GM12864 (cell line): ENCODE results near the gene RBBP8NL.

ENCODE experiments used
- DNase-seq: peaks from one replicate; pipeline ENCODE4 v3.0.0-alpha.2; 2011; ENCODE audit warnings: low read depth
- H3K4me3 ChIP-seq: 2 replicates; pipeline ENCODE4 v1.5.1; 2011; ENCODE audit warnings: mild to moderate bottlenecking, low read depth, low read length, control low read depth
- CTCF ChIP-seq: IDR thresholded peaks from 2 replicates; pipeline ENCODE4 v1.5.1; 2011; ENCODE audit warnings: low read depth, mild to moderate bottlenecking, moderate library complexity, low read length, control low read depth, inconsistent platforms; ENCODE audit errors: missing control alignments

Gene RBBP8NL

GRCh38 chr20:62400541-62400940, 26.8 kb downstream of the RBBP8NL start:
- TF ChIP-seq CTCF: no peak
- no peak overlapping the region for H3K4me3 ChIP-seq
- no peak for DNase-seq

DNA sequence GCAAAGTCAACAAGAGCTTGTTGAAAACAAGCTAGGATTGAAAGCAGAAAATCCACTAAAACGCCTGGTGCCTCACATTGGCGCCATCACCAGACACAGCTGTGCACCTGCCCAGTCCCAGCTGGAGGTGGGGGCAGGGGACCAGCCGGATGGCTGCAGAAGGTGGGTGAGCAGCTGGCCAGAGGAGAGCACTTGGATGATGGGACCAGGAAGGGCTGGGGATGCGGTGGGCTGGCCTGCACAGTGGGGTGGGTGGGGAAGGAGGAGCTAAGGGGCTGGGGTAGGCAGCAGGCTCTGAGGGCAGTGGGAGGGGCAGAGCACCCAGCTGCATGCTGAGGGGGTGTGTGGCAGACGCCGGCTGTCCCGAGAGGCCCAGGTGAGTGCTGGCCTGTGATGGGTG, 27.3 kb downstream of the RBBP8NL start:
- no peak overlapping the region for H3K4me3 ChIP-seq

GRCh38 chr20:62398120-62398821, 29.1 kb downstream of the RBBP8NL start:
- TF ChIP-seq CTCF: no peak
- H3K4me3 ChIP-seq: no peak overlapping the region
- no peak for DNase-seq

More for the DNA sequence above, 27.3 kb downstream of the RBBP8NL start:
- no peak for DNase-seq
- TF ChIP-seq CTCF: no peak

DNA sequence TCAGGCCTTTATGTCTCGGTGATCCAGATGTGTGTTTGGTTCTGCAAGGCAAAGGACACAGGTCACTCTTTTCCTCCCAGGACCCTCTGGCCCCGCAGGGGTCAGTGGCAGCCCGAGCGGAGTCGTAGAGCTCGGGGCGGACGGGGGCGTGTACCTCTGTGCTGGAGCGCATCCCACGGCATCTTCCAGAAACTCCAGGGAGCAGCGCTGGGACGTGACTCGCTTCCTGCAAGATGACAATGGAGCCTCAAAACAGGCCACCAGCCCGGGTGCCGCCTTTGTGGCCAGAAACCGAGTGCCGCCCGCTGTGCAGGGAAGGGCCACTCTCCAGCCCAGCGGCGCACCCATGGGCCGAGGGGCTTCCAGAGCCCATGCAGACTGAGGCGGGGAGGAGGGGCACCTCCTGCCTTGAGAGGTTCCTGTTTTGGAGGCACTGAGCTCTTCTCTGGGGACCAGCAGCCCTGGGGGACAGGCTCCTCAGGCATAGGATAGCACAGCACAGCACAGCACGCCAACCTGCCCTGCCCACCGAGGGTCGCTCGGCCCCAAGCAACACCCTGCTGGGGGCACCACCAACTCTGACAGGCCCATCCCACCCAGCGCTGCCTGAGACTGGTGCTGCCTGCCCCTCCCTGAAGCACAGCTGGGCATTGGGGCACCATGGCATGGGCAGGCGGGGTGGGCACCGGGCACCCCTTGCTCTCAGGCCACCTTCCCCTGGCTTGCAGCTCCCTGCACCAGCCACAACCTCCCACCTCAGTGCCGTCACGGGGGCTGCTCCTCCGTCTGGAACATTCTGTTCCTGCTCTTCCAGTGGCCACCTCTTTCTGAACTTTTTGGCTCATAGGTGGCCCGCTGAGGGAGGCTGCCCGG, 30.7 kb downstream of the RBBP8NL start:
- no peak overlapping the region for H3K4me3 ChIP-seq
- DNase-seq: no peak
- TF ChIP-seq CTCF: no peak

- DNase-seq: no peak
- TF ChIP-seq CTCF: peak; percentile 29
- H3K4me3 ChIP-seq: no peak overlapping the region
Measured at GRCh38 chr20:62395311-62396242, 31.8 kb downstream of the RBBP8NL start.
